HG03565 (cell line): ENCODE data around the gene EXOC3L1.
A peak's percentile ranks its signal among the peaks of the same experiment; 100 is the strongest.

Source experiments
- ATAC-seq: cut with Tn5 transposase; IDR thresholded peaks from one replicate; pipeline ENCODE4 v1.9.1; 2021; ENCODE audit warnings: mild to moderate bottlenecking, moderate library complexity; ENCODE audit not compliant: unreplicated experiment

Gene EXOC3L1

GRCh38 chr16:67199011-67199807 lies 9.3 kb upstream of the EXOC3L1 start, which contains the start of gene ELMO3:
ELMO3 (plus strand) TSS chr16:67199131; CDS start chr16:67199327, 196 bp downstream.
- no peak for ATAC-seq

GRCh38 chr16:67198238-67198734 lies 8.3 kb upstream of the EXOC3L1 start:
- no peak for ATAC-seq

- ATAC-seq: no peak
Measured at GRCh38 chr16:67197704-67198103, 7.8 kb upstream of the EXOC3L1 start.

DNA sequence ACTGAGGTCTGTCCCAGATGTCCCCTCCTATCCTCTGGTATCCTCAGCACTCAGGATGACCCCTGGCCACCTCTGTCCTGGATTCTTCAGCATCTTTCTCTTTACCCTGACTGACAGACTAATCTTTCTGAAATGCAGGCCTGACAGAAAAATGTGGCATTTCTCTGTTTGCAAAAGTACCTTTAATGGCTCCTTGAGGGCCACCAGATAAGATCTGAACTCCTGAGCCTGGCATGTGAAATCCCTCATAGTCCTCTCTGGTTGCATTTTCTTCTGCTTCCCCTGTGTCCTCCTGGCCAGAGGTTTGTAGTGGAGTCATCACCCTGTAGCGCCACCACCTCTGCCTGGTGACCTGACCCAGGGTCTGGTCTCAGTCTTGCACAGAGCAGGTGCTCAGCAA lies 6.9 kb upstream of the EXOC3L1 start:
- no peak for ATAC-seq

DNA sequence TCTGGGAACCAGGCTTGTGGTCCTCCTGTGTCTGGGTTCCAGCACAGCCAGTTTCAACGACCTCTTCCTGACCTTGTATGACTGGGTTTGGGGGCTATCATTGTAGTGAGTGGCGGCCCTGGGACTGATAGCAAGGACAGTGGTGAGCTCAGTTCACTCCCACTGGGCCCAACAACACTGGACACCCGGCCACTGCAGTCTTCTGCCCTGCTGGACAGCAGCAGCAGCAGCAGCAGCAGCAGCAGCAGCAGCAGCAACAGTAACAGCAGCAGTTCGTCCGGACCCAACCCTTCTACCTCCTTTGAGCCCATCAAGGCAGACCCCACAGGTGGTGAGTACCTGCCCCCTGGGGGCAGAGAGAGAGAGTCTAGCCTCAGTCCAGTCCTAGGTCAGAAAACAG lies 5.7 kb upstream of the EXOC3L1 start:
- ATAC-seq: no peak

DNA sequence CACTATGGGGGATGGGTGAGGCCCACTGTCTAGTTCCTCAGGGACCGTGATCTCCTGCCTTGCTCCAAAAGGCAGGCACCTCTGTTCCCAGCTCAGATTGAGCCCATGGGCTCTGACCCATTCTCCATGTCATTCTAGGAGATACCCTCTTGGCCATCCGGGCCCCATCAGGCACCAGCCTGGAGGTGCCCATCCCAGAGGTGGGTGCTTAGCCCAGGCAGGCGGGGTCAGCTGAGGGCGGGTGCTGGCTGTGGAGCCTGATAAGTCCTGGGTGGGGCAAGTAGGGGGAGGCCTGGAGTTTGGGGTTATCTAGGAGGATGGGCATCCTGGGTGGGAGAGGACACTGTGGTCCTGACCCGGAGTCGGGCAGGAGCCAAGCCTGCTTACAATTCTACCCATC lies 4.3 kb upstream of the EXOC3L1 start:
- ATAC-seq: no peak

- no peak for ATAC-seq
Measured at GRCh38 chr16:67193536-67193935, 3.6 kb upstream of the EXOC3L1 start.

DNA sequence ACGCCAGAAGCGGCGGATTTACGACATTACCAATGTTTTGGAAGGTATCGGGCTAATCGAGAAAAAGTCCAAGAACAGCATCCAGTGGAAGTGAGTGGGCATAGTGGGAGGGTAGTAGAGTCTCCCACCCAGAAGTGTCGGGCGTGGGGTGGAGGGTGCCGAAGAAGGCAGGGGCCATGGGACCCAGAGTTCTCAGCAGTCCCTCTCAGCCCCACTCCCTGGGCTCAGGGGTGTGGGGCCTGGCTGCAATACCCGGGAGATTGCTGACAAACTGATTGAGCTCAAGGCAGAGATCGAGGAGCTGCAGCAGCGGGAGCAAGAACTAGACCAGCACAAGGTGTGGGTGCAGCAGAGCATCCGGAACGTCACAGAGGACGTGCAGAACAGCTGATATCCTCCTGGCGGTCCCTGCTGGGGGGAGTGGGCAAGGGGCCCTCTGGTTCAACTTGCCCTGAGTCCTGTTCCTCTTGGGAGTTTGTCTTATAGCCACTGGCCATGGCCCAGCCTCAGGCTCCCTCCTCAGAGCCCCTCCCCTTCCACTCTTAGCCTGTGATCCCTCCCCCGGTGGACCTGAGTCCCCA lies 2.9 kb upstream of the EXOC3L1 start:
- no peak for ATAC-seq

DNA sequence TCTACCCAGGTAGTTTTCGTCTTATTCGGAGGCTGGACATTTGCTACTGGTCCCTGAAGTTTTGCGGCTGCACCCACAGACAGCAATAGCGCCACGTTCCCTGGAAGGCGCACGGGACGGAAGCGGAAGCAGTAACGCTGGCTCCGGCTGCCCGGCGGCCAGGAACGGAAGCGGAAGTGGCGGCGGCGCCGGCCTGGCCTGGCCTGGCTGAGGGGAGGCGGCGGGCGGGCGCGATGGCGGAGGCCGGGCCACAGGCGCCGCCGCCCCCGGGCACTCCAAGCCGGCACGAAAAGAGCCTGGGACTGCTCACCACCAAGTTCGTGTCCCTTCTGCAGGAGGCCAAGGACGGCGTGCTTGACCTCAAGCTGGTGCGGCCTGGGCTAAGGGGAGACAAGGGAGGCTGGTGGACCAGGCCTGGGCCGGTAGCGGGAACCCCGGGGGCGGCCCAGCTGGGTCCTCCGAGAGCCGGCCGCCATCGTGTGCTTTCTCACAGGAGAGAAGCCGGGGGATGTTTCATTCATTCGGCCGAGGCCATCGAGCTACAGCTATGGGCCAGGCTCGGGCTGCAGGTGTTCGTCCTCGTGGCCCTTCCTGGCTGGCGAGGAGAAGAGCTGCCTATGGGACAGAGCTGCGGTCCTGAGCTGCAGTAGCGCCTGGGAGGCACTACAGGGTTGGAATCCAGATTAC lies 2.2 kb upstream of the EXOC3L1 start, which contains the start of gene E2F4:
E2F4 (plus strand) TSS at position 161 of the 687 bp plus-strand sequence; CDS start at position 234, 73 bp downstream.
- ATAC-seq: peak; percentile 76

GRCh38 chr16:67191411-67191994 lies 1.6 kb upstream of the EXOC3L1 start:
- no peak for ATAC-seq

GRCh38 chr16:67190448-67191399 lies 788 bp upstream of the EXOC3L1 start:
- ATAC-seq: no peak

DNA sequence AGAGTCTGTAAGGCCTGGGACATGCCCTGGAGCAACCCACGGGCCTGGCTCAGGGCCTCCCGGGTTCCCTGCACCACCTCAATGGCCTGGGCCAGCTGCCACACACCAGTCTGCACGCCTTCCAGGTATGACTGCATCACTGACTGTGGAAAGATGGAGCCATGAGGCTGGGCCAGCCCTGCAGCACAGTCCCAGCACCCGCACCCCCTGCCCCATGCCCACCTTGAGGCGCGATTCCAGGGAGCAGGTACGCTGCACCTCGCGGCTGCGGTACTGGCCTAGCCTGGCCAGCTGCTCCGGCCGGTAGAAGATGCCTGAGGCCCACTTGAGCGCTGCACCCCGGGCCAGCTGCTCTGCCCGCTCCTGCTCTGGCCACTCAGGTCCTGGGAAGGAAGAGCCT lies 1.1 kb downstream of the EXOC3L1 start:
- no peak for ATAC-seq

DNA sequence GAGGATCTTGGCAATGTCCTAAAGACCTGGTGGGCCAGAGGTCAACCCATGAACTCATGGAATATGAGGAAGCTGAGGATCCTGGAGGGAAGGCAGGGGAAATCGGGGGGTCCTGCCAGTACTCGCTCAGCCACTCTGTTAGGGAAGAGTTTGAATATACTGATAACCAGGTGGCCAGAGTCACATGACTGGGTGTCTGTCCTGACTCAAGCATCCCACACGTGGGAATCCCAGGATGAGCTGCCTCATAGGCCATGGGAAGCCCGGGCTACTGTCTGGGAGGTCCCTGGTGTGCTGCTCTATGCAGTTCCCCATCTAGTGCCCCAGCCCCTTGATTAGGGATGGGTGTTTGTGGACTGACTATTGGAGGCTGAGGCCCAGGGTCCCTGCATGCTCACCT lies 1.6 kb downstream of the EXOC3L1 start:
- ATAC-seq: no peak

- no peak for ATAC-seq
Measured at GRCh38 chr16:67187175-67187890, 2.6 kb downstream of the EXOC3L1 start.

DNA sequence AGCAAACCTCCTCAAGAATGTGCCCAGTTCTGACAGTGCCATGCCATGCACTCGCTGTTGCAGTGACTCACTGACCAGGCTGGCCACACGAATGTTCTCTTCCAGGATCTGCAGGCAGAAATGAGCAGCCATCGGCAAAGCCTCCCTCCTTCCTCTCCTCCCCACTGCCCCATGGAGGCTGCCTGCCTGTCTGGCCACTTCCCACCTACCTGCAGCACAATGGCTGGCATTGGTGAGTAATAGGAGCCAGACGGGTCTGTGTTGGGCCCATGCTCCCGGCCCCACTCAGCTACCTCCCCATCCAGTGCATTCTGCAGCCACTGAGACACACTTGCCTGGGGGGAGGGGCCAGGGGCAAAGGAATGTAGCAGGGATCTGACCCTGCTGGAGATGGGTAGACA lies 3.4 kb downstream of the EXOC3L1 start:
- ATAC-seq: no peak

DNA sequence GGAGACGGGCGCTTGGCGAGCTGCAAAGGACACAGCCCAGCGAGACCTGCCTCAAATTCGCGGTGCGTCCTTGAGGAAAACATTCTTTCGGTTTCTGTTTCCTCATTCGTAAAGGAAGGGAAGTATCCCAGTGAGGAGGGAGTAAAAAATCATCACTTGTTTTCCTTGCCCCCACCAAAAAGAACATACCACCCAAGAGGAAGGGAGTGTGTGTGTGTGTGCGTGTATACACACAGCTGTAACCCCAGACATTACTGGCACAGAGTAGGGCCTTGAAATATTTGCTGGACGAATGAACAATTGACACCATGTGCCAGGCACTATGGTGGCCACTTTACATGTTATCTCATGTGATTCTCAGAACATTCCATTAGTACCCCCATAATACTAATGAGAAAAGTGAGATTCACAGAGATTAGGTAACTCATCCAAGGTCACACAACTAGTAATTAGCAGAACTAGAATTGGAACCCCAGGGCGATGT lies 4.2 kb downstream of the EXOC3L1 start:
- no peak for ATAC-seq

DNA sequence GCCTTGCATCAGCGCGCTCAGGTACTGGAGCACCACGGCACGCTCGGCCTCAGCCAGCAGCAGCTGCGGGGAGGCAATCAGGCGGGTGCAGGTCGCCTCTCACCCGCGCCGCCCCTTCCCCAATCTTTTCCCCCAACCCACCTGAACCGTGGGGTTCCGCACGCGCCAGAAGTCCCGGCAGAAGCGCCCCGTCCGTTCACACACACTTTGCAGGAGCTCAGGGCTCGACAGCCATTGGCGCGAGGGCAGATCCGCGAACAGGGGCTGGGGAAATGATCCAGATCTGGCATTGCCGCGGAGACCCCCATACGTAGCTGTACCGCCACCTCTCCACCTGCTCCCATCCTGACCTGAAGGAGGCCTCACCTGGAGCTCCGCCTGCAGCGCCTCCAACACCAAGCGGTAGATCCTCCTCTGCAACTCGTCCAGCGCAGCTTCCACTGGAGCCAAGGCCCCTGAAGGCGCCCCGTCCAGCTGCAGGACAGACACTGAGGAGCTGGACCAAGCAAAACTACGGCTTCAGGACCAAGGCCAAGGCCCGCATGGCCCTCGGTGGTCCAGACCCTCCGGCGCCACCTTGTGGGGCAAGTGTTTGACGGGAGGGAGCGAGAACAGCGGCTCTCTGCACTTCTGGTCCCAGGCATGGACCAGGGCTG lies 4.8 kb downstream of the EXOC3L1 start:
- ATAC-seq: no peak

GRCh38 chr16:67184453-67184994 lies 5.4 kb downstream of the EXOC3L1 start:
- ATAC-seq: no peak
